H9 (cell line): ENCODE results near the gene ELOVL2. TPM values are rescaled to one million over a fixed set of nuclear protein-coding genes. Genes with fewer than 3 reads are reported as not detected.

ENCODE experiments used
- DNase-seq: peaks from one replicate; pipeline ENCODE4 v3.0.0-alpha.2; 2017
- H2AFZ ChIP-seq: one replicate; pipeline ENCODE4 v1.6.1; 2013; ENCODE audit warnings: mild to moderate bottlenecking, low read length, control low read depth, moderate library complexity
- H2AK5ac ChIP-seq: 2 replicates; pipeline ENCODE4 v1.6.1; 2013; ENCODE audit warnings: low read length, control low read depth, mixed read lengths; ENCODE audit not compliant: insufficient read length
- H2BK120ac ChIP-seq: one replicate; pipeline ENCODE4 v1.6.1; 2013; ENCODE audit warnings: low read depth, mild to moderate bottlenecking, low read length, control low read depth, inconsistent platforms; ENCODE audit not compliant: poor library complexity, severe bottlenecking
- H2BK12ac ChIP-seq: 2 replicates; pipeline ENCODE4 v1.6.1; 2013; ENCODE audit warnings: low read length, control low read depth, mixed read lengths, low read depth; ENCODE audit not compliant: insufficient read length
- H2BK15ac ChIP-seq: 2 replicates; pipeline ENCODE4 v1.6.1; 2013; ENCODE audit warnings: low read depth, low read length, control low read depth
- H2BK20ac ChIP-seq: one replicate; pipeline ENCODE4 v1.6.1; 2013; ENCODE audit warnings: low read depth, mild to moderate bottlenecking, low read length, control low read depth, inconsistent platforms; ENCODE audit not compliant: poor library complexity, severe bottlenecking
- H2BK5ac ChIP-seq: 2 replicates; pipeline ENCODE4 v1.6.1; 2013; ENCODE audit warnings: low read length, control low read depth, mixed read lengths; ENCODE audit not compliant: insufficient read length
- H3K14ac ChIP-seq: 2 replicates; pipeline ENCODE4 v1.6.1; 2013; ENCODE audit warnings: low read length, control low read depth; ENCODE audit not compliant: insufficient read depth
- H3K18ac ChIP-seq: 2 replicates; pipeline ENCODE4 v1.6.1; 2013; ENCODE audit warnings: low read depth, mild to moderate bottlenecking, mixed read lengths, low read length, control low read depth; ENCODE audit not compliant: insufficient read length
- H3K23ac ChIP-seq: 2 replicates; pipeline ENCODE4 v1.6.1; 2013; ENCODE audit warnings: low read length, control low read depth, mixed read lengths, low read depth; ENCODE audit not compliant: insufficient read length
- H3K23me2 ChIP-seq: 2 replicates; pipeline ENCODE4 v1.6.1; 2013; ENCODE audit warnings: low read depth, mild to moderate bottlenecking, mixed read lengths, low read length, control low read depth; ENCODE audit not compliant: insufficient read length, poor library complexity, severe bottlenecking
- H3K27ac ChIP-seq: 2 replicates; pipeline ENCODE4 v1.5.1; 2013; ENCODE audit warnings: low read length, control low read depth, mixed read lengths, low read depth; ENCODE audit not compliant: insufficient read length
- H3K27me3 ChIP-seq: 2 replicates; pipeline ENCODE4 v1.6.1; 2013; ENCODE audit warnings: low read length, control low read depth, inconsistent platforms; ENCODE audit not compliant: insufficient read depth
- H3K4ac ChIP-seq: 2 replicates; pipeline ENCODE4 v1.6.1; 2013; ENCODE audit warnings: low read depth, mild to moderate bottlenecking, control low read depth, inconsistent platforms, low read length, moderate library complexity
- H3K4me1 ChIP-seq: 2 replicates; pipeline ENCODE4 v1.6.1; 2013; ENCODE audit warnings: low read length, control low read depth, inconsistent platforms; ENCODE audit not compliant: insufficient read depth
- H3K4me2 ChIP-seq: 2 replicates; pipeline ENCODE4 v1.6.1; 2013; ENCODE audit warnings: low read length, control low read depth, mixed read lengths; ENCODE audit not compliant: insufficient read length, insufficient read depth
- H3K56ac ChIP-seq: 2 replicates; pipeline ENCODE4 v1.6.1; 2013; ENCODE audit warnings: low read depth, mild to moderate bottlenecking, mixed read lengths, low read length, control low read depth; ENCODE audit not compliant: insufficient read length
- H3K79me1 ChIP-seq: 2 replicates; pipeline ENCODE4 v1.6.1; 2013; ENCODE audit warnings: low read depth, mild to moderate bottlenecking, moderate library complexity, low read length, control low read depth, inconsistent platforms; ENCODE audit not compliant: insufficient read depth, poor library complexity, severe bottlenecking
- H3K79me2 ChIP-seq: 2 replicates; pipeline ENCODE4 v1.6.1; 2013; ENCODE audit warnings: low read length, control low read depth, inconsistent platforms; ENCODE audit not compliant: insufficient read depth
- H3K9ac ChIP-seq: 2 replicates; pipeline ENCODE4 v1.6.1; 2013; ENCODE audit warnings: low read length, control low read depth, mixed read lengths; ENCODE audit not compliant: insufficient read length; ENCODE audit errors: extremely low read depth
- H3K9me3 ChIP-seq: one replicate; pipeline ENCODE4 v1.6.1; 2013; ENCODE audit warnings: low read depth, low read length, inconsistent platforms; ENCODE audit not compliant: control insufficient read depth
- H3T11ph ChIP-seq: one replicate; pipeline ENCODE4 v1.6.1; 2013; ENCODE audit warnings: mild to moderate bottlenecking, low read length, control low read depth, inconsistent platforms
- H4K20me1 ChIP-seq: one replicate; pipeline ENCODE4 v1.6.1; 2013; ENCODE audit not compliant: control insufficient read depth, insufficient read length, insufficient read depth
- H4K5ac ChIP-seq: 2 replicates; pipeline ENCODE4 v1.6.1; 2013; ENCODE audit warnings: low read depth, mild to moderate bottlenecking, mixed read lengths, low read length, control low read depth; ENCODE audit not compliant: insufficient read length
- H4K8ac ChIP-seq: replicated peaks from 2 replicates; pipeline ENCODE4 v1.6.1; 2013; ENCODE audit warnings: low read length, control low read depth, mixed read lengths, low read depth; ENCODE audit not compliant: insufficient read length
- H4K91ac ChIP-seq: 2 replicates; pipeline ENCODE4 v1.6.1; 2013; ENCODE audit warnings: low read depth, mild to moderate bottlenecking, moderate library complexity, mixed read lengths, low read length, control low read depth; ENCODE audit not compliant: insufficient read length
- H3K27ac Mint-ChIP-seq, 3 experiments: 2 replicates in 2 of 3; 3 replicates in 1 of 3; pipeline ENCODE4 v1.8.0; 2020 to 2021; ENCODE audit warnings: mixed read lengths in 3 of 3, mild to moderate bottlenecking in 1 of 3, moderate library complexity in 1 of 3
- H3K27me3 Mint-ChIP-seq: 2 replicates; pipeline ENCODE4 v1.8.0; 2021; ENCODE audit warnings: low read depth, mild to moderate bottlenecking, moderate library complexity, mixed read lengths
- H3K36me3 Mint-ChIP-seq, 3 experiments: 2 replicates in 2 of 3; 3 replicates in 1 of 3; pipeline ENCODE4 v1.8.0; 2020 to 2021; ENCODE audit warnings: low read depth in 3 of 3, mixed read lengths in 3 of 3; ENCODE audit not compliant: insufficient read depth in 1 of 3
- H3K4me1 Mint-ChIP-seq, 2 experiments: 2 replicates each; pipeline ENCODE4 v1.8.0; 2020; ENCODE audit warnings: mixed read lengths in 2 of 2
- H3K4me3 Mint-ChIP-seq, 2 experiments: 2 replicates in 1 of 2; 3 replicates in 1 of 2; pipeline ENCODE4 v1.8.0; 2020 to 2021; ENCODE audit warnings: mild to moderate bottlenecking in 2 of 2, mixed read lengths in 2 of 2, moderate library complexity in 1 of 2
- H3K9me3 Mint-ChIP-seq, 2 experiments: 2 replicates in 1 of 2; 3 replicates in 1 of 2; pipeline ENCODE4 v1.8.0; 2020; ENCODE audit warnings: mild to moderate bottlenecking in 2 of 2, mixed read lengths in 2 of 2, moderate library complexity in 1 of 2
- WGBS: extraction: QIAGEN DNeasy Blood & Tissue Kit; methylation state at CpG from one replicate; pipeline ENCODE4 v1.1.7; 2013; ENCODE audit warnings: missing lambda C conversion rate, low lambda C conversion rate, mixed read lengths; ENCODE audit not compliant: insufficient read length; ENCODE audit errors: extremely low coverage; 5-methylcytosine and 5-hydroxymethylcytosine counted together
- total RNA-seq: library from RNA; stranded (reverse); gene quantifications from 2 replicates; pipeline ENCODE4 v1.2.1, GENCODE V29; 2021
- TF ChIP-seq, protein P1 (sequence below): fragments of 200-600 bp; sonication (generic); conservative IDR thresholded peaks from 3 replicates; pipeline ENCODE4 v1.8.0; 2021; ENCODE audit warnings: antibody characterized with exemption, mild to moderate bottlenecking

ELOVL2 gene
- total RNA-seq, 1 experiment from 2014 or later = 0.57 TPM

DNA sequence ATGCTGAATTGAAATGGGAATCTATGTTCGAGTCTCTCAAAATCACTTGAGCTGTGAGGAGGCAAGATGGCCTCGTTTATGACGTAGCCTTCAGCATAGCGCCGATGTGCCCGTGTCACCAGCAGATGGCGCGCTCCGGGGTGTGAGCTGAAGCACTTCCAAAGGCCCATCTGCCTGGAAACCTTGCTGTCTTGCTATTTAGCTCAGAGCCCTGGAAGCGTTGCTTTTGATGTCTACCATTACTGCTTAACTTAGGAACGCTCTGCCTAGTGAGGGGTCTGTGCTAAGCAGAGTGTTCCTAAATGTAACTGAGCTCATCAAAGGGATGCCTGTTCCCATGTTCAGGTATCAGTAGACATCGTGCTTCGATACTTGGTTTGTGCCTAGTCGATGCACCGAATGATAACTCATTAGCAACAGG lies 89.5 kb downstream of the ELOVL2 start:
- H3T11ph ChIP-seq = no peak overlapping the region
- TF ChIP-seq, protein P1, sequence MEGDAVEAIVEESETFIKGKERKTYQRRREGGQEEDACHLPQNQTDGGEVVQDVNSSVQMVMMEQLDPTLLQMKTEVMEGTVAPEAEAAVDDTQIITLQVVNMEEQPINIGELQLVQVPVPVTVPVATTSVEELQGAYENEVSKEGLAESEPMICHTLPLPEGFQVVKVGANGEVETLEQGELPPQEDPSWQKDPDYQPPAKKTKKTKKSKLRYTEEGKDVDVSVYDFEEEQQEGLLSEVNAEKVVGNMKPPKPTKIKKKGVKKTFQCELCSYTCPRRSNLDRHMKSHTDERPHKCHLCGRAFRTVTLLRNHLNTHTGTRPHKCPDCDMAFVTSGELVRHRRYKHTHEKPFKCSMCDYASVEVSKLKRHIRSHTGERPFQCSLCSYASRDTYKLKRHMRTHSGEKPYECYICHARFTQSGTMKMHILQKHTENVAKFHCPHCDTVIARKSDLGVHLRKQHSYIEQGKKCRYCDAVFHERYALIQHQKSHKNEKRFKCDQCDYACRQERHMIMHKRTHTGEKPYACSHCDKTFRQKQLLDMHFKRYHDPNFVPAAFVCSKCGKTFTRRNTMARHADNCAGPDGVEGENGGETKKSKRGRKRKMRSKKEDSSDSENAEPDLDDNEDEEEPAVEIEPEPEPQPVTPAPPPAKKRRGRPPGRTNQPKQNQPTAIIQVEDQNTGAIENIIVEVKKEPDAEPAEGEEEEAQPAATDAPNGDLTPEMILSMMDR = peak; percentile 98
- H2AFZ ChIP-seq = no peak overlapping the region
- H3K27ac ChIP-seq = no peak overlapping the region
- no peak overlapping the region for H2BK15ac ChIP-seq
- Mint-ChIP-seq H3K27me3 (peaks cover 27% of the 10 kb centered on the region), H3K4me1 (no peaks in the 10 kb centered on the region; a peak in 1 of 4 replicates), H3K9me3 (no peaks in the 10 kb centered on the region), H3K27ac (no peak overlapping the region), H3K36me3 (peaks cover 0 to 4% (median 0%) of the 10 kb centered on the region in 3 experiments; a peak in 2 of 7 replicates), H3K4me3 (no peak overlapping the region)
- H3K4me1 ChIP-seq = no peaks in the 10 kb centered on the region
- H3K9ac ChIP-seq = no peak overlapping the region
- no peaks in the 10 kb centered on the region for H3K79me2 ChIP-seq
- peak; percentile 90 for DNase-seq
- H3K23ac ChIP-seq = no peak overlapping the region
- H2BK120ac ChIP-seq = no peak overlapping the region
- H3K9me3 ChIP-seq = no peaks in the 10 kb centered on the region
- no CpG with 5 or more reads among the region's 15 CpGs for WGBS
- no peak overlapping the region for H4K91ac ChIP-seq
- H3K56ac ChIP-seq = no peak overlapping the region
- H2BK5ac ChIP-seq = no peak overlapping the region
- no peaks in the 10 kb centered on the region for H3K79me1 ChIP-seq
- H2BK20ac ChIP-seq = no peak overlapping the region
- H3K4ac ChIP-seq = no peak overlapping the region
- H2AK5ac ChIP-seq = no peak overlapping the region
- no peaks in the 10 kb centered on the region for H4K20me1 ChIP-seq
- H2BK12ac ChIP-seq = no peak overlapping the region
- no peak overlapping the region for H4K5ac ChIP-seq
- H3K14ac ChIP-seq = no peak overlapping the region
- no peaks in the 10 kb centered on the region for H3K27me3 ChIP-seq
- H3K23me2 ChIP-seq = no peaks in the 10 kb centered on the region
- no peak overlapping the region for H4K8ac ChIP-seq
- H3K4me2 ChIP-seq = no peak overlapping the region
- H3K18ac ChIP-seq = no peak overlapping the region
